Hematopoietic multipotent progenitor cell treated with erythropoietin and hydrocortisone succinate and interleukin-3 and kit ligand, for 4 days (in vitro differentiated cells): Measurements from ENCODE around the gene EGFR.
A peak's percentile ranks its signal among the peaks of the same experiment; 100 is the strongest.

Source experiments
- DNase-seq: peaks from one replicate; pipeline ENCODE4 v3.0.0-alpha.2; 2015

EGFR gene

DNA sequence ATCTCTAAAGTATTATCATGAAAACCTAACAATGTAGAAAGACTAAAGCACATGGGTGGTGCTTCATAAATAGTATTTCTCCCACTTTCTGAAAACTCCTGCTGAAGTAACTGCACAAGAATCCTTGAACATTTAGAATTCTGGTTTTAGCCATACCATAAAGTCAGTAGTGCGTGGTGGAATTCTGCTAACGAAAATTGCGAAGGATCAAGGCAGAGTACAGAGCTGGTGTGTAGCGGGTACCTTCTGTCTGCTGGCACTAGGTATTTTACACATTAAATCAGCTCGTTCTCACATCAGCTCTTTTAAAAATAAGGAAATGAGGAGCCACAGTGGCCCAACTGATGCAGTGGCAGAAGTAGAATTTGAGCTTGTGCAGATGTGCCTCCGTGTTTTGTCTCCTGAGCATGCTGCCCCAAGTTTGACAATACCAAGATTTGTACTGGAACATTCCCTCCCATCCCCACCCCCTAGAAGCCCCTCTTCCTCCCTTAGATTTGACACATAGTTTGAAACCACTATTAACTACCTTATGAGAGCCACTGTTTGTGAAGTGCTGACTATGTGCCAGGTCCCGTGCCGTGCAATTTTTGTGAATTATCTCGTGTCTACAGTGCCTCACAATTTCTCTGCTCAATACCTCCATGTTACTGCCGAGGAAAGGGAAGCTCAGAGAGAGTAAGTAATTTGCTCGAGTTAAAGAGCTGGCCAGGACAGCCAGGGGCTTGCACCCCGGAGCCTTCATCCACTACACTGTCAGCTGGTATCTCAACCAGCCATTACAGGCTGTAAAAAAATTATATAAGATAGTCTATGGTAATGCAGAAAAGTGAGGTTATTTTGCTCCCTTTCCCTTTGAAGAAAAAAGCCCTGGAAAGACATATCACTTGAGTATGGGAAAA is 66.9 kb downstream of the EGFR start:
- no peak for DNase-seq

DNA sequence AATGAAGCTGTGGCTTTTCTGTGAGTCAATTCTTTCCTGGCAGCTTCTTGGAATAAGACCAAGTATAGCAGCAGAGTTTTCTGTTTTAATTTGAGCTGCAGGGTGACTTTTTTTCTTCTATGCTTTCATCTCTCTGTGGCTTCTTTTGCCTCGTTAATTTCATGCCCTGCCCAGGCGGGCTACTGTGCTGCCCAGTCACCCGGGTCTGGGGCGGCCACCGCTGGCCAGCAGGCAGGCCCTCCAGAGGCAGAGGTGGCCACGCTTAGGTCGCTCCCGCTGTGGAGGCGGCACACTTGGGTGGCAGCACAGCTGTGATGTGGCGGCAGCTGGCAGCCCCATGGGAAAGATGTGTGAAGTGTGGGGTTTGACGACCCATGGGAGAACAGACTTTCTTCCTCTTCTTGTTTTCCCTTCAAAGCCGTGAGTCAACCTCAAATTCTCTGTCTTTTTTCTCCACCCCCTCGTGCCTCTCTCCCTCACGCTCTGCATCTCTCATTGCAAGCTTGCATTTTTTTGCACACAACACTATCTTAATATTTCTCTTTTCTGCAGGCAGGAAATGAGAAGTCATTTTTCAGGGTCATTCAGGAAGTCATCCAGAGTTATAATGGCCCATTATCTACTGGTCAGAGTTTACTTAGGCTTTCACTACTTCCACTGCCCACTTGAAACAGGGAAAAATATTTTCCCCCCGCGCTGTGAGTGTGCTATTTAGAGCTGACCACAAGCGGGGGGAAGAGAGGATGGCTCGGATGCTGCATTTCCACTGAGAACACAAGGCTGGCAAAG is 67.8 kb downstream of the EGFR start:
- peak; percentile 5 for DNase-seq

DNA sequence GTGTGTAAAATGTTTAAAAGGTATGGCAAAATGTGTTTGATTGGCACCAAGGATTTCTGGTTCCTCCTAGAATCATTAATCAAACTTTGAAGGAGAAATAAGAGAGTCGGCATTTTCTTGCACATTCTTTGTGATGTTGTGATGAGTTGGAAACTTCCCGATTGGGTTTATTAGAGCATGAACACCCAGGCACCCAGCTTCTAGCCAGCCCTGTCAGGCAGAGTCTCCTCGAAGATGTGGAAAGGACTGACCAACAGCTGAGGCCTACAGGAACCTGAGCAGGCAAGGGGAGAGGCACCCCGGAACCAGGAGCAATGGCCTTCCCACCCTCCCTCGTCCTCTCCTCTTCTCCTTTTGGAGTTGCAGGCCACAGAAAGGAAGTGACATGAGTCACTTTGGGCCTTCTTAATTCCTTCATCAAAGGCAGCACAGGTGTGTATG is 68.7 kb downstream of the EGFR start:
- no peak for DNase-seq

DNA sequence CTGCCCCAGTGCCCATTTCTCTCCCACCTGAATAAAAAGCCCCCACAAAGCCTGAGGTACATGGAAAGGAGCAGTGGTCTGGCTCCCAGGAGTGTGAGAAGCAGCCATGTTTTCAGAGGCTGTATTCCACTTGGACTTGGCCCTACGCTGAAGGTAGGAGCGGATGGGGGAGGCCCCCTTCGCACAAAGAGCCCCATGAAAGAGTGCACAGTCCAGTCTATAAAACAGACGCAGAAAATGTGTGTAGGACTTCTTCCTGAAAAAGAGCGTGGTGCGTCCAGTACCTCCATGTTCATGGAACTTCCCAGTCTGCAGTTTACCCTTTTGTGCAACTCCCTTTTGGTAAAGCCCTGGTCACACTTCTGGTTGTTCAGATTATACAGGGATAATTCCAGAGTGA is 69.3 kb downstream of the EGFR start:
- no peak for DNase-seq

DNA sequence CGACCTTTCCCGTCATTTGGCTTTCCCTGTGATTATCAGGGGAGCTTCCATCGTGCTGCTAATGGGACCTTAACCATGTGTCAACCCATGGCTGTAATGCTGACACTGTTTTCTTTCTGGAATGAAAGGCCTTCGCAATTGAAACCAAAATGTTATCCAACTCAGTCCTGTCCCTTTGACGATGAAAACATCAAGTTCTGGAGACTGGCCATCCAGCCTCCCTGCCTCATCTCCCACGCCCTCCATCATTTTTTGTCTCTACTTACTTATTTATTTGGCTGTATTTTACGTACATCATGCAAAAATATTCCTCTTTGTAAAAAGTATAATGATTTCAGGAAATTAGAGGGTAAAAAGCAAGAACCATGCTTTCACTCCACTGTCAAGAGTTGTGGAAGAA is 69.8 kb downstream of the EGFR start:
- no peak for DNase-seq

DNA sequence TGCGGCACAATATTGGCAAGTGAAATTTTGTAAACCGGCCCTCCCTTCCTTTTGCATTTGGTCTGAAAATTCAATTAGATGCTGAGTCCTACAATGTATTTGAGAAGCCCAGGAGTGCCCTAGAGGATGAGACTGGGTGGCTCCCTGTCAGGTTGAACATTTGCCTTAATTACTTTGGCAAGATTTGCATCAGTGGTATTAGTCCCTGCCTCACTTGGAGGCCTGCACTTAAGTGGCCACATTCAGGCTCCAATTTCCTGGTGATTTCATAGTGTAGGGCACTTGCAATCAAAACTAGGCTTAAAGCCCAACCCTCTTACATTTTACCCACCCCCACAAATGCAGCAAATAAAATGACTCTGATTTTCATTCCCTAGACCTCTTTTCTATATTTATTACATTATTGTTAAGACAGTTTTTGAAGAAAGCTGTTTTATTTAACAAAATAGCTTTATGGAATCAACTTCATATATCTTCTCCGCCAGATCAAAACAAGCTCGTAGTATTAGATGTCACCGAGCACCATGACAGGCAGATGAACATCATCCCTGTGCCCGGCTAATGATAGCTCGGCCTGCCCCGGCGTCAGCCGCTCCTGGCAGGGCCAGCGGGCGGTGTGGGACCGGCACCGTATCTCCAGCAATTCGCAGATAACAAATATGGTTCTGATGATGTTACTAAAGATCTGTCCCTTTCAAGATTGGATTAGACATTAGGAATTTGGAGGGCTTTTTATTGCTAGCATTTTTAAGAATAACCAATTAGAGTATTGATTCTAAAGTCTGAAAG is 73.6 kb downstream of the EGFR start:
- no peak for DNase-seq

DNA sequence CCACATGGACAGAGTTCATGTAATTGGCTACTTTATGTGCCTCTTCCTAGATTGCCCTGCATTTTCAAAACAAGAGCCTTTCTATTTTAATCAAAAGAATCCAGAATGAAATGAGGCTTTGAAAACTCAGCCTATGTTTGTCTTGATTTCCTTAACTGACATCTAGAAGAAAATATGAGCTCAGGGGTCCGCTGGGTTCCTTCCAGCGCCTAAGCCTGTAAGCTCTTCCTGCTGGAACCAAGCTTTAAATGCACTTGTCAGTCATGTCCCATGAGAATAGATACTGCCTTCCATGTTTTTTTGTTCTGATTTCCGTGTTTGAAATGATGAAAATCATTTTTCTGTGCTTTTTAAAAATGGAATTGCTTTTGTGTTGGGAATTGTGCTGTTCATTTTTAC is 74.2 kb downstream of the EGFR start:
- DNase-seq: no peak

DNA sequence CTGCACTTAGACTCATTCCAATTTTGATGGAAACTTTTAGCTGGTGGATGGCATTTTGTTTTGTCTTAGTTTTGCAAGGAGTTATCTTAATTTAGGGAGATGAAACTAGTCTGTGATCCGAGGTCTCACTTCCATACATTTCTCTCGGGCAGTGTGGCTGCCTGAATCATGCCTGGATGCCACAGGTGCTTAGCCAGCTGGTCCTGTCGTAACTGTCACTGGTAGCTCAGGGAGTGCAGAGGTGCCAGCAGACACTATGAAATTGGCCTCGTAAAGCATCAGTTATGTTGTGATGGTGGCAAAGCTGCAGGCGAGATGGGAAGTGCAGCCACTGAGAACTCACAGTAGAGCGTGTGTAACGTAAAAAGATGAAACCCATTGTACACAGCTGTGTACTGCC is 74.9 kb downstream of the EGFR start:
- DNase-seq: no peak

DNA sequence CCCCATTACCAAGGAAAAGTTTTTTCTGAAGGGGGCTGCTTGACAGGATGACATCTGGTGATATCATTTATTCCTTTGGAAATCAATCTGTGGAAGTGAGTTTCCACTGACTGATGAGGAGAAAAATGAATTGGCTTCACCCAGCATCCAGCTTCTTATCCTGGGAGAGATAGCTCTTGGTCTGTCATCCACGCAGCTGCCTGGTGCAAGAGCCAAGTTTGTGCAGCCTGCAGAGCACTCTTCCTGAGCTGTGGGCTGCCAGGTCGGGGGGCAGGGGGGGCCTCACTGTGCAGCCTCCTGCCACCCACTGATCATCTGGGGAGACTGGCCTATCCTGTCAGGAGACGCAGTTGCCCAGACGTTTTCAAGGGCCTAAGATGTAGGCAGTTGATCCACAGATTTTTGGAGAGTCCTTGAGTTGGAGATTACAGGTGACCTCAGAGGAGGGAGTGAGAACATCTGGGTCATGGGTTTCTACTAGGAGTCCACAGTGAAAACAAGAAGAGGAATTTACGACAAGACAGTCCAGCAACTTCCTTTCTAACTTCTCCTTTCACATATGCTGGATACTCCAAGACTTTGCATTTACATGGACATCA is 75.4 kb downstream of the EGFR start:
- DNase-seq: no peak

DNA sequence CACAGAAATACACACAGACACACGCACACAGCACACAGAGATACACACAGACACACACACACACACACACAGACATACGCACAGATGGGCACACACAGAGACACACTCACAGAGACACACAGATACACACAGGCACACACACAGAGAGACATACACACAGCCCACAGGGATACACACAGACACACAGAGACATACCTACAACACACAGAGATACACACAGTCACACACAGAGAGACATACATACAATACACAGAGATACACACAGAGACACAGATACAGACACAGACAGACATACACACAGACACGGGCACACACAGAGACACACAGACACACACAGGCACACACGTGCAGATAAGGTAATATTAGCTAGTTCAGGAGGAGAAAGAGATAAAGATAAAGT is 76.9 kb downstream of the EGFR start:
- DNase-seq: no peak

DNA sequence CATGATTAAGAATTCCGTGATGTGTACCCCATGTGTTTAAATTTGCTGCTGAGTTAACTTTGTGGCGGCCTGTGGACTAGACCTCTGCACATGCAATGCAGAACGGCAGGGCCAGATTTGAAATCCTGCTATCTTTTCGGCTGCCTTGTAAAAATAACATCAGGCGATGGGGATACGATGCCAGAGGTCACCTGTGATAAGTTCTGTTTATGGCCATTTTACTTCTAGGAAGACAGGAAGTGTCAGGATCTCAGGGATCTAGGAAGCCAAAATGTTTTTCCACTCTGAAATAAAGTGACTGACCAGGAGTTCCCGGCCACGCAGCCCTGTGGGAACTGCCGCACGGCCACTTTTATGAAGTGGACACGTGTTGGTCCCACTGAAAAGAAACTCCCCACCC is 77.5 kb downstream of the EGFR start:
- no peak for DNase-seq

DNA sequence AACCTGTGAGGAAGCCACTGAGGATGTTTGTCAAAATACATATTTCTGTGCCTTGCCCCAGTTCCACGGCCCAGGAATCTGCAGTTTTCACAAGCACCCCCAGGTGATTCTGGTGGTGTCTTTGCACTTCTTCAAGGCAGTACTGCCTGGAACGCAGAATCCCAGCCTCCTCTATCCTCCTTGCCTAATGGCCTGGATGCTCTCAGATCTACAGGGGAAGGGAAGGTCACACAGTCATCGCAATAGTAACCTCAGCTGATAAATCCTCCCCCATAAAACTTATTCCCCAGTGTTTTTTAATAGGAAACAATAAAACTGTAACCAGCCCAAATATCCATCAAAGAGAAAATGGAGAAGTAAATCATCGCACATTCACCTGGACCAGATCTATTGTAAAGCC is 78.3 kb downstream of the EGFR start:
- no peak for DNase-seq

DNA sequence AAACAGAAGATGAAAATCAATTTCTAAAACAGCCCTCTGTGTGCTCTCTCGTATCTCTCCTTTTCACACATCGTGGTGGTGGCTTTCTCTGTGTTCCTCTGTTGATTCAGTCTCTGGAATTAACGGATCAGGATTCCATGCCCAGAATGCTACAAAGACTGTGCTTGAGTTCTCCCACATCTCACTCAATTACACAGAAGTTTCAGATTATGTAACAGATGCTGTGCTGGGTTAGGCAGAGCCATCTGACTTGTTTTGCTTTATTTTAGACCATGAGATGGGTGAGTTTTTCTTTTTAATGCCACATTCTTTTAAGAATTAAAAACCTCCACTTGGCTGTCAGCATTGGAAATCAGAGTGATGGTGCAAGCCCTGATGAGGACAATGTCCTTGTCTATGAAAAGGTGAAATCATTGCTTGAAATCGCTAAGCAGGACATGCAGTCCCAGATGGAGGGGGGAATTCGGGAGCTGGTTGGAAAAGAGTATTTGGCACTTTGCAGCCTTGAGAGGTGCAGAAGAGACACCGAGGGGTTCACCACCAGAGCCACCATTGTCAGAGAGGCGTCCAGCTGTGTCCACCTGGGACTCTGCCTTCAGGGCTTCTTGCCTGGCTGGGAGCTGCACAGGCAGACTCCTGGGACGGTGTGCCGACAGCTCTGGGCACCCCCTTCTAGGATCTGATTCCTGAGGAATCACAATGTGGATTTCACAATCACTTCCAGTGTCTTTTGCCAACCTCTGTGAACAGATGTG is 80.4 kb downstream of the EGFR start:
- DNase-seq: no peak

DNA sequence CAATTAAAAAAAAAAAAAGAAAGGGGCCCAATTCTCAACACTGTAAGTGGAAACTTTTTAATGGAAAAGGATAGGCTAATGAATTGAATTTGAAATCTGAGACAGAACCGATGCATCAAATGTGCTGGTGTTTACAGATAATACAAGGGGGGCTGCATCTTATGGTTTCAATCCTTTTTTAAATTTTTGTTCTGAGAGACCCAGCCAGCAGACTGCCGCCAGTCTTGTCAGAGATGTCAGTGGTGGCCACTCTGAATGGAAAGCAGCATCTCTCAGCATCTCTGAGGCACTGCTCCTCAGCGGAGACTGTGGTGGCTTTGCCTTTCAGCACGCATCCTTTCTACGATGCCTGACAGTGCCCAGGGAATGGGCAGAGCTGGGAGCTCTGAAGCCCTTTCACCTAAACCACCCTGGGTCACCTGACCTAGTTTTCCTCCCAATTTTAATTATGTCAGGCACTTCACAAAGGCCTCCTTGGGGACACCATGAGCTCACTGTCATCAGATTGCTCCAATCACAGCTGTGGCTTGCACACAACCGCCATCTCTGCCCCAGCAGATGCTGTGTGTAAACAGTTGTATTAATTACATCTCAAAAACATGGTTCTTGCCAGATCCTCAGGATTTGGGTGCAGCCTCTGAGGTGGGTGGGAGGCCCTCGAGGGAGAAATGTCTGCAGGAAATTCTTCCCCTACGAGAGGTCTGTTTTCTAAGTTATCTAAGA is 81.2 kb downstream of the EGFR start:
- no peak for DNase-seq

DNA sequence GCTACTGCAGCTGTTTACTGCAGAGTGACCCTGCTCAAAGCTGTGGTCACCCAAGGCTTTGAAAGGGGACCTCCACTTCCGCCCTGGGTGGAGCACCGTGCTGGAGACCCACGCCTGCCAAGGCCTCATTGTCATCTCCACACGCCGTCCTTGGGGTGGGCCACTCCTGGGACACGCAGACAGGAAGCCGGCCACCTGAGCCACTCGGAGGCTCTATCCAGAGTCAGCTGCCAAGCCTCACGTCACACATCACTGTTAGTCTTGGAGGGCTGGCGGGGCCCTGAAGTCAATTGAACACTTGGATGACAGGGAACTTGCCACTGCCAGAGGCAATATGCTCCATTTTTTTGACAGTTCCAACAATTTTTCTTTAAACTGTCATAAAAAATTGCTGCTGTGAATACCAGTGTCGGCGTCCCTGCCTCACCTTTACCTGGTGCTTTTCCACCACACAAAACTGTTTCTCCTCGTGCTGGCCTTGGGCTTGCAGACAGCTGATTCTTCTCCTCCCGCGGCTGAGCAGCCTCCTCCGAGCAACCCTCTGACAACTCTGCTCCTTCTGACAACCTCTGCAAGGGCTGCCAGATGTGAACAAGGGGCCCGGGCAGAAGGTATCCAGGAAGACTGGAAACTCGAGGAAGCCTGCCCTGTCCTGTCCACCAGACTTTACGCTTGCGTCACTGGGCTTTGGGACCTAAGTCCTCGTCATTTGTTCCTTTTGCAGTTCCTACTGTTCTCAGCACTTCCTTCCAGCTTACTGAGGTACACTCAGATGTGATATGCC is 81.9 kb downstream of the EGFR start:
- DNase-seq: no peak

DNA sequence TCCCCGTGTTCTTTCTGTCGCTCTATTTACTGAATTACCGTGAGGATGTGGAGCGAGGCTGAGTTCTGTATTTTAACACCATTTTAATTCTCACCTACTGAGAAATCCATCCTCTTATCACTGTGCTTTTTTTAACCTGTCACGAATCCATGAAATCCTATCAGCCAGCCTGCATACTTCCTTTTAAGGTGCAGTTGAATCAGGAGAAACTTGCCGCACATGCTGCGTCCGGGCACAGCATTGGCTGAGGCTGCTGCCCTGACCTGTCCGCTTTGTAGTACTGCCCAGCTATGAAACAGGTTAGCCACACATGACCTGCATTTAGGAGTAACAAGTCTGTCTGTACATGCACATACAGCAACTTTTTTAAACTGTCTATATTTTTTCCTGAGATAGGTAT is 82.5 kb downstream of the EGFR start:
- DNase-seq: no peak

DNA sequence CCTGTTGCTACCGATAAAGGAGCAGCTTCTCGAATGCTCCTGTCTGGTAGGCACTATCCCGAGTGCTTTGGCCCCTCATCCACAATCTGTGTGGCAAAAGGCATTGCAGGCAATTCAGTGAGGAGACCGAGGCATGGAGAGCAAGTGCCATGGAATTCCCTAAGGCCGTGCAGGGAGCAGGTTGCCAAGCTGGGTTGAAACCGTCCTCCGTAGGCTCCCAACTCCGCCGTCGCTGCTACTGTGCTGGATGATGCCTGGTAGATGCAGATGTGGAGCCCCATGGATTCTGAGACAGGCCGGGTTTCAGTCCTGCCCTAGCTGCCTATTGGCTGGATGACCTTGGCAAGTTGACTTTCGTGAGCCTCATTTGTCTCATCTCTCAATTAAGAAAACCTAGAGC is 85.3 kb downstream of the EGFR start:
- DNase-seq: no peak

DNA sequence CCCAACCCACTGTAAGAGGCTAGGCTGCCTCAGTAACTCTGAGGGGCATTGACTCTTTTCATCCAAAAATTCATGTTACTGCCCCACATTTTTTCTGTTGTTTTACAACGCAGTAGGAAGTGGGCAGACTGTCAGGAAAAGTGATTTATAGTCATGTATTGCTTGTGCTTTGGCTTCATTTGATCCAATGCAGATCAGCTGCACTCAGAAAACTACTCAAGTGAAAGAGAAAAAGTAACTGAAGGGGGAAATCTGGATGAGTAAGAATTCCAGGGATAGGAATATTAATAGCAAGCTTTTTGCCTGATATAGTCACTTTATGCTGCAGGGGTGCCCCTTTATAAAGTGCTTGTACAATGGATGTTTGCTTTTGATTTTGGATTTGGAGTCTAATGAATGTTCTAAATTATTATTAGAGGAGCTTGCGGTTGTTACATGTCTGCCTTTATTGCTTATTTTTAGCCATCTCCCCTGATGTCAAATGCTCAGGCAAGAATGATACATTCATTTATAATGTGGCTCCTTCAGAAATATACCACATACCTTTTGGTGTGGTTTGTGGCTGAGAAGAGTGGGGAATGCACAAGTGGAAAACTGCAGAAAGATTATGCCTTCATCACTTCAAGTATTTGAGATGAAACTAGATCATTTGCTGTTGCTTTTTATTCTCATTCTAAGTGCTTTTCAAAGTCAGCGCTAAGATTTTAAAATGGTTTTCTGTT is 86.1 kb downstream of the EGFR start:
- DNase-seq: no peak

DNA sequence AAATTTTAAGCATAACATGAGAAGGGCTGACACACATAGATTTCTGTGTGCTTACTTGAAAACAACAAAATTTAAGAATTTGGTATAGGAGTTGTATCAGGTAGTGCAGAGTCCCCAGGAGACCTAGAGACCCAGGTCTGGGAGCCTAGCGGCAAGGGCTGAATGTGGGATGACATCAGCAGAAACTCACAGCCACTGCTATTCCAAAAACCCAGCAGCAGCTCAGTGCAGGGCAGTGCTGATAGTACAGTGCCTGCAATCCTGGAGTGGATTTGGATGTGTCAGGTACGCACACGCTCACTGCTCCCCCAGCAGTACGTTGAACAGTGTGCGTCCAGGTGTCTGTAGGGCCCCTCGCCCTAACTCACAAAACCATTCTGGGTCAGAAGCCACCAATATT is 87.1 kb downstream of the EGFR start:
- no peak for DNase-seq

DNA sequence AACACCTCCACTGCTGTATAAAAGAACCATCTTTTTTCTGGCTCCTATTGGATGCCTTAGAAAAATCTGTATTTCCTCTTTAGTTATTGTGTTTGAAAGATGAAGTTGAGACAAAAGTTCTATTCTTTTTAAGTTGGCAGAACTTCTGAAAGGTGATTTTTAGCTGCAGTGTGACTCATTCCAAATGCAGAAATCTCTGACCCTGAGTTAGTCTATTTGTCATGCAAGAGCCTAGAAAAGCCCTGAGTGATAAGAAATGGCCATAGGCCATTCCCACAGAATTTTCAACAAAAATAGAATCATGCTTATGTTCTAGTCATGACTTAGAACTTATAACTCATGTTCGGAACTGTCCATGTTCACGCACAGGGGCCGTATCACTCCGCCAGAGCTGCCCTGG is 89.1 kb downstream of the EGFR start:
- no peak for DNase-seq
